ENCODE results near the gene FARP1.

DNA sequence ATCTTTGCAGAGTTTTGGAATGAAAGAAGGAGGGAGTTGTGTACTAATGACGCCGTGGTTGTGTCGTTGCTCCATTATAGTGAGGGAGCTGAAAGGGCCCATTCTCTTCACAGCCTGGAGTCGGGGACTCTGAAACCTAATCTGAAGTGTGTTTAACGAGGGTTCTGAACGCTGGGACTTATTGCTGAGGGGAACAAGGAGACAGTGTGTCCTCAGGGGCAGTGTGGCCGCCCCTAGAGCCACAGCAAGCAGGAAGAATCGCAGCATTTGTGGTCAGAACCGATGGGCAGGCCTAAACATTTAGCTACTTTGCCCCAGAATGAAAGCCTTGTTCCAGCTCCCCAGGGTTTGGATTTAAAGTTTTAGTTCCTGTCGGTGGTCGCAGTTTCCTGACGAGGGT, 190.6 kb downstream of the FARP1 start:
- TF ChIP-seq, protein P1, sequence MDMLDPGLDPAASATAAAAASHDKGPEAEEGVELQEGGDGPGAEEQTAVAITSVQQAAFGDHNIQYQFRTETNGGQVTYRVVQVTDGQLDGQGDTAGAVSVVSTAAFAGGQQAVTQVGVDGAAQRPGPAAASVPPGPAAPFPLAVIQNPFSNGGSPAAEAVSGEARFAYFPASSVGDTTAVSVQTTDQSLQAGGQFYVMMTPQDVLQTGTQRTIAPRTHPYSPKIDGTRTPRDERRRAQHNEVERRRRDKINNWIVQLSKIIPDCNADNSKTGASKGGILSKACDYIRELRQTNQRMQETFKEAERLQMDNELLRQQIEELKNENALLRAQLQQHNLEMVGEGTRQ (CRISPR knock-in tag; IDR thresholded peaks at IDR 0.05), result no peak
- no peak for TF ChIP-seq NFATC4 (CRISPR knock-in tag; IDR thresholded peaks at IDR 0.05)
- TF ChIP-seq, protein P2, sequence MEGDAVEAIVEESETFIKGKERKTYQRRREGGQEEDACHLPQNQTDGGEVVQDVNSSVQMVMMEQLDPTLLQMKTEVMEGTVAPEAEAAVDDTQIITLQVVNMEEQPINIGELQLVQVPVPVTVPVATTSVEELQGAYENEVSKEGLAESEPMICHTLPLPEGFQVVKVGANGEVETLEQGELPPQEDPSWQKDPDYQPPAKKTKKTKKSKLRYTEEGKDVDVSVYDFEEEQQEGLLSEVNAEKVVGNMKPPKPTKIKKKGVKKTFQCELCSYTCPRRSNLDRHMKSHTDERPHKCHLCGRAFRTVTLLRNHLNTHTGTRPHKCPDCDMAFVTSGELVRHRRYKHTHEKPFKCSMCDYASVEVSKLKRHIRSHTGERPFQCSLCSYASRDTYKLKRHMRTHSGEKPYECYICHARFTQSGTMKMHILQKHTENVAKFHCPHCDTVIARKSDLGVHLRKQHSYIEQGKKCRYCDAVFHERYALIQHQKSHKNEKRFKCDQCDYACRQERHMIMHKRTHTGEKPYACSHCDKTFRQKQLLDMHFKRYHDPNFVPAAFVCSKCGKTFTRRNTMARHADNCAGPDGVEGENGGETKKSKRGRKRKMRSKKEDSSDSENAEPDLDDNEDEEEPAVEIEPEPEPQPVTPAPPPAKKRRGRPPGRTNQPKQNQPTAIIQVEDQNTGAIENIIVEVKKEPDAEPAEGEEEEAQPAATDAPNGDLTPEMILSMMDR (IDR thresholded peaks at IDR 0.05), result no peak
- no peak for TF ChIP-seq CBFB (CRISPR knock-in tag; IDR thresholded peaks at IDR 0.05; ENCODE audit: low read depth)

Measured in WTC11 (cell line).